Endodermal cell (in vitro differentiated cells): Measurements from ENCODE around the gene SYT6. TPM values are rescaled to one million over a fixed set of nuclear protein-coding genes. Genes with fewer than 3 reads are reported as not detected.

Source experiments
- DNase-seq: peaks from one replicate; pipeline ENCODE4 v3.0.0-alpha.2; 2017
- H3K27ac ChIP-seq: 2 replicates; pipeline ENCODE4 v1.5.1; 2013; ENCODE audit warnings: mild to moderate bottlenecking, low read depth, low read length, moderate library complexity
- H3K27me3 ChIP-seq: 2 replicates; pipeline ENCODE4 v1.6.1; 2013; ENCODE audit warnings: mild to moderate bottlenecking, low read length, moderate library complexity; ENCODE audit not compliant: insufficient read depth, control insufficient read depth, poor library complexity, severe bottlenecking
- H3K36me3 ChIP-seq: 2 replicates; pipeline ENCODE4 v1.7.0; 2013; ENCODE audit warnings: mild to moderate bottlenecking, low read length, moderate library complexity; ENCODE audit not compliant: control insufficient read depth, insufficient read depth
- H3K4me1 ChIP-seq: one replicate; pipeline ENCODE4 v1.7.0; 2013; ENCODE audit warnings: low read length; ENCODE audit not compliant: control insufficient read depth, insufficient read depth
- H3K4me3 ChIP-seq: 2 replicates; pipeline ENCODE4 v1.5.1; 2013; ENCODE audit warnings: mild to moderate bottlenecking, low read length, moderate library complexity
- H3K9ac ChIP-seq: 2 replicates; pipeline ENCODE4 v1.6.1; 2013; ENCODE audit warnings: mild to moderate bottlenecking, low read length, moderate library complexity; ENCODE audit not compliant: poor library complexity, severe bottlenecking; ENCODE audit errors: extremely low read depth
- H3K9me3 ChIP-seq: 2 replicates; pipeline ENCODE4 v1.6.1; 2013; ENCODE audit warnings: mild to moderate bottlenecking, low read length, moderate library complexity; ENCODE audit not compliant: control insufficient read depth
- H3K27ac Mint-ChIP-seq: 2 replicates; pipeline ENCODE4 v1.8.0; 2020; ENCODE audit warnings: mixed read lengths
- H3K27me3 Mint-ChIP-seq: 2 replicates; pipeline ENCODE4 v1.8.0; 2021; ENCODE audit warnings: mild to moderate bottlenecking, mixed read lengths; ENCODE audit not compliant: insufficient read depth
- H3K36me3 Mint-ChIP-seq: 2 replicates; pipeline ENCODE4 v1.8.0; 2020; ENCODE audit warnings: low read depth, mixed read lengths
- H3K4me1 Mint-ChIP-seq: 2 replicates; pipeline ENCODE4 v1.8.0; 2020; ENCODE audit warnings: mixed read lengths
- H3K4me3 Mint-ChIP-seq: 2 replicates; pipeline ENCODE4 v1.8.0; 2020; ENCODE audit warnings: mild to moderate bottlenecking, moderate library complexity, mixed read lengths
- H3K9me3 Mint-ChIP-seq: 2 replicates; pipeline ENCODE4 v1.8.0; 2020; ENCODE audit warnings: mild to moderate bottlenecking, mixed read lengths
- WGBS, 2 experiments: methylation state at CpG; one replicate each; pipeline versions ENCODE4 v1.1.5 to v1.1.7; 2013; ENCODE audit warnings: missing lambda C conversion rate in 2 of 2, mixed read lengths in 1 of 2; ENCODE audit not compliant: insufficient coverage in 1 of 2, insufficient read length in 1 of 2; 5-methylcytosine and 5-hydroxymethylcytosine counted together
- total RNA-seq, 2 donors: library from RNA; stranded (reverse); fragmentation: NEBNext Ultra II Directional in 1 of 2; extraction: Animal tissue kit (Norgen Biotek cat#: 25700) in 1 of 2; gene quantifications; 2 replicates in 1 of 2; 3 replicates in 1 of 2; pipeline ENCODE4 v1.2.1, GENCODE V29; 2021
- TF ChIP-seq, protein P1 (sequence below): fragments of 200-600 bp; sonication (generic); conservative IDR thresholded peaks from 2 replicates; pipeline ENCODE4 v1.5.0; 2021; ENCODE audit warnings: antibody characterized with exemption, mild to moderate bottlenecking

The SYT6 gene
- total RNA-seq, 2 donors from 2014 or later, result 1.3 to 4.4 TPM

GRCh38 chr1:114082304-114082630 is 71.4 kb downstream of the SYT6 start:
- WGBS, 2 experiments, result 59 to 74% methylated on average over 2 of the region's 2 CpGs

GRCh38 chr1:114081437-114082303 is 72.0 kb downstream of the SYT6 start:
- peak; percentile 63 for DNase-seq
- H3K27me3 ChIP-seq, result peaks cover 100% of the 10 kb centered on the region
- Mint-ChIP-seq H3K27ac (no peak overlapping the region), H3K9me3 (peaks cover 4% of the 10 kb centered on the region), H3K27me3 (peaks cover 98% of the 10 kb centered on the region), H3K36me3 (no peaks in the 10 kb centered on the region), H3K4me1 (peaks cover 33% of the 10 kb centered on the region), H3K4me3 (no peak overlapping the region)
- no peaks in the 10 kb centered on the region for H3K36me3 ChIP-seq
- H3K9ac ChIP-seq, result no peak overlapping the region
- no peak overlapping the region for H3K4me3 ChIP-seq
- no peak overlapping the region for H3K27ac ChIP-seq
- H3K9me3 ChIP-seq, result peaks cover 8% of the 10 kb centered on the region
- H3K4me1 ChIP-seq, result no peaks in the 10 kb centered on the region
- TF ChIP-seq, protein P1, sequence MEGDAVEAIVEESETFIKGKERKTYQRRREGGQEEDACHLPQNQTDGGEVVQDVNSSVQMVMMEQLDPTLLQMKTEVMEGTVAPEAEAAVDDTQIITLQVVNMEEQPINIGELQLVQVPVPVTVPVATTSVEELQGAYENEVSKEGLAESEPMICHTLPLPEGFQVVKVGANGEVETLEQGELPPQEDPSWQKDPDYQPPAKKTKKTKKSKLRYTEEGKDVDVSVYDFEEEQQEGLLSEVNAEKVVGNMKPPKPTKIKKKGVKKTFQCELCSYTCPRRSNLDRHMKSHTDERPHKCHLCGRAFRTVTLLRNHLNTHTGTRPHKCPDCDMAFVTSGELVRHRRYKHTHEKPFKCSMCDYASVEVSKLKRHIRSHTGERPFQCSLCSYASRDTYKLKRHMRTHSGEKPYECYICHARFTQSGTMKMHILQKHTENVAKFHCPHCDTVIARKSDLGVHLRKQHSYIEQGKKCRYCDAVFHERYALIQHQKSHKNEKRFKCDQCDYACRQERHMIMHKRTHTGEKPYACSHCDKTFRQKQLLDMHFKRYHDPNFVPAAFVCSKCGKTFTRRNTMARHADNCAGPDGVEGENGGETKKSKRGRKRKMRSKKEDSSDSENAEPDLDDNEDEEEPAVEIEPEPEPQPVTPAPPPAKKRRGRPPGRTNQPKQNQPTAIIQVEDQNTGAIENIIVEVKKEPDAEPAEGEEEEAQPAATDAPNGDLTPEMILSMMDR, result no peak
- 81 to 88% methylated on average over 11 to 17 of the region's 17 CpGs for WGBS, 2 experiments

More at GRCh38 chr1:114082304-114082630, 71.4 kb downstream of the SYT6 start:
- Mint-ChIP-seq H3K9me3 (peaks cover 4% of the 10 kb centered on the region), H3K27me3 (peaks cover 98% of the 10 kb centered on the region), H3K4me1 (peaks cover 27% of the 10 kb centered on the region), H3K4me3 (no peak overlapping the region), H3K36me3 (no peaks in the 10 kb centered on the region), H3K27ac (no peak overlapping the region)
- peaks cover 8% of the 10 kb centered on the region for H3K9me3 ChIP-seq
- H3K4me3 ChIP-seq, result no peak overlapping the region
- peaks cover 100% of the 10 kb centered on the region for H3K27me3 ChIP-seq
- DNase-seq, result no peak
- no peaks in the 10 kb centered on the region for H3K36me3 ChIP-seq
- no peak overlapping the region for H3K9ac ChIP-seq
- TF ChIP-seq, protein P1, result no peak
- no peaks in the 10 kb centered on the region for H3K4me1 ChIP-seq
- no peak overlapping the region for H3K27ac ChIP-seq

DNA sequence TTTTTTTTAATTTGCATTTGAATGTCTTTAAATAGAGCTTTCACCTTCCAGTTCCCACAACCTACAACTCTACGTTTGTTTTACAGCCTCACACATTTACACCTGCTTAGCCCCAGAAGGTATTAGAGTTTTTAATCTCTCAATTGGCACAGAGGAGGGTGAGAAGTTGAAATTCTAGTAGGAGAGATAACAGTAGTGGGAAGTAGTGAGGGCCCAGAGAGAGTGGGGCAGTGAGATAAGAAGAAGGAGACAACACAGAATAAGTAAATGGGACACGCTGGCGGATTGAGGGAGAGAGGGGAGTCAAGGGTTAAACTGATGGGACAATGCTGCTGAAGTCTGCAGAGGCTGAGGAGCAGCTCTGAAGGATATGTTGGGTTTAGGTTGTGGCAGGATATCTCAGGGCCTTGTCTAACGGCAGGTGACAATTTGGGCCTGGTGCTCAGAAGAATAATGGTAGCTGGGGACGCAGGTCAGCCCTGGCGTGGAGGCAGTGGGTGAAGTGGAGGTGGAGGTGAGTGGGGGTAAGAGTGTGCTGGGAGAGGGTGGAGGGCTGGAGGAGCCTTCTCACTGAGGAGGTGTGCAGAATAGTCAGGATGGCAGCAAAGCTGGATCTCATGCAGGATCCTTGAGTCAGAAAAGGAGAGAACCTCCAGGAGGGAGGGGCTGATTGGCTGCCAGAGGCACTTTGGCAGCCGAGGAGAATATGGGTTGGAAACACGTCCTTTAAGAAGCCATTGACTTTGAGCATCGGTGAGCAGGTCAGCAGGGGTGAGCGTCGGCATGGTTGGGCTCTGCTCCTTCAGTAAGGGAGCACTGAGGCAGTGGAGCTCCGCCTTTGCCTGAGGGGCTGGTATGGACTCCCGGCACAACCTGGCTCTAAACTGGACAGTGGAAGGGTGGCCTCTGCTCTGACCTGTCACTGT is 72.9 kb downstream of the SYT6 start:
- Histone ChIP-seq H3K4me1 (no peaks in the 10 kb centered on the region), H3K9ac (no peak overlapping the region), H3K4me3 (no peak overlapping the region), H3K36me3 (no peaks in the 10 kb centered on the region), H3K27ac (no peak overlapping the region), H3K27me3 (peaks cover 100% of the 10 kb centered on the region), H3K9me3 (peaks cover 8% of the 10 kb centered on the region)
- Mint-ChIP-seq H3K4me1 (peaks cover 37% of the 10 kb centered on the region), H3K4me3 (no peak overlapping the region), H3K36me3 (no peaks in the 10 kb centered on the region), H3K27me3 (peaks cover 98% of the 10 kb centered on the region), H3K27ac (no peak overlapping the region), H3K9me3 (peaks cover 4% of the 10 kb centered on the region)
- WGBS, 2 experiments, result 72 to 85% methylated on average over 9 to 13 of the region's 13 CpGs
- peak; percentile 76 for DNase-seq
- TF ChIP-seq, protein P1, result no peak
